Left colon (tissue), 2 donors: ENCODE measurements around the gene TFF2. TPM values are rescaled to one million over a fixed set of nuclear protein-coding genes. Genes with fewer than 3 reads are reported as not detected.

Source experiments
- ATAC-seq: fragments of 200-7000 bp; cut with Tn5 transposase; one replicate; pipeline ENCODE4 v1.9.1; 2020; ENCODE audit warnings: mild to moderate bottlenecking, moderate library complexity
- DNase-seq, 2 donors: peaks; one replicate each; pipeline ENCODE4 v3.0.0-alpha.2; 2020
- intact Hi-C, 2 donors: fragments of 100-400 bp; cut with DNase I in 1 of 2; cut with micrococcal nuclease in 1 of 2; formaldehyde crosslinking; loops; one replicate each; pipeline versions ENCODE4 v1.11.2 to v1.14.0; 2022; cut with DNase I, micrococcal nuclease
- total RNA-seq, 2 donors: library from RNA; stranded (reverse); fragmentation: NEBNext Ultra II Directional; extraction: Animal tissue kit (Norgen Biotek cat#: 25700); gene quantifications; one replicate each; pipeline ENCODE4 v1.2.1, GENCODE V29; 2021
- donor health status: DM: no; HTN: no; CAD: no.
- donor health status: DM: yes; HTN: yes; CAD: no.

The TFF2 gene
- total RNA-seq, 2 donors from 2014 or later, result 0.87 to 0.98 TPM

DNA sequence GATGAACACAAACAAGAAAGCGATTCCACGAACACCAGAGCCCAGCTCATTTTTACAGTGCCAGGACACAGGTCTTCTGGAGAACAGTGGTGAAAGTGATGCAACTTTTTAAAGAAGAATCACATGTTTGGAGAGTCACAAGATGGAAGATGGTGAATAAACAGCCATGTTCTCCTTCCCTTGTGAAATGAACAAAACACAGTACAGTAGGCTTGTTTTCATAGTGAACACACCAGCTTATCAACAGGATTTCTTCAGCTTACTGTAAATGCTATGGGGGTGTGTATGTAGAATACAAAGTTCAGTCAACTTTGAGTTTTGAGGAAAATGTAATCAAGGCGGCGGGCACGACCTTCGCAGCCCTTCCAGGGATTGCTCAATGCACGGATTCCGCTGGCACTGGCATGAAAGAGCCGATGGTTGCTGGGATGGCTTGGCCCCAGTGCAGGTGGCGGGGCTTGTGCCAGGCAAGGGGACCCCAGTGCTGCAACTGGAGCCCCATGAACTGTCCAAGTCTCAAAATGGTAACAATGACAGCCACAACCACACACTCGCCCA lies 35.3 kb upstream of the TFF2 start:
- ATAC-seq (peak; percentile 23), DNase-seq (peak in 1 of 2 donors; percentile 35)
- intact Hi-C loops, result no loop called here

DNA sequence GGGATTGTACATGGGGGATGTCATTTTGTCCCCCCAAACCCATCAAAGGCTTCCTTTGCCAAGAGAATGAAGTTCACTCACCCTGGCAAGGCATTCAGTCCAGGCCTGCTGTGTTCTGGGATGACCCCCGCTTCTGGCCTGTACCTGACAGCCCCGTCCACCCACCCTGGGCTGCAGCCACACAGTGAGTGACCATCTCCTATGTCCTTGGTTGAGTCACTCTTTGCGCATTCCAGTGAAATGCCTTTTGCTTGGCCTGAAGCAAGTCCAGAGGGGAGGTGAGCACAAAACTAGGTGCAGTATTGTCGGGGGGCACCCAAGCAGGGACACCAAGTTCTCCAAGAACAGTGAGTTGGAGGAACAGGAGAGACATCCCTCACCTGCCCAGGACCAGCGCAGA lies 34.8 kb upstream of the TFF2 start:
- DNase-seq (peak in 1 of 2 donors; percentile 23), ATAC-seq (no peak)
- intact Hi-C loops, result no loop called here

DNA sequence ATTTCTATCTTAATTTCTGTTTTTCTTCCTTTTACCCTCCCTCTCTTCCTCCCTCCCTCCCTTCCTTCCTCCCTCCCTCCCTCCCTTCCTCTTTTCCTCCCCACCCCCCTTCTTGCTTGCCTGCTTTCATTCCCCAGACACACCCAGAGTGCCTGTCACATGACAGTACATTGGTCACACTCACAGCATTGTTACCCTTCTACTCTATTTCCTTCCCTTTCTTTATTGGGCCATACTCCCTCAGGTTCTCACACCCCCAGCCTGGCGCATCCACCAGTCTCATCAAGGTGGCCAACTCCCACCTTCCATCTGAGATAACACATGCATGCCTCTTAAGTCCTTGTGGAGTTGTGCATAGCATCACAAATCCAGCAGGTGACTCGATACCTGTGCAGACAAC lies 34.2 kb upstream of the TFF2 start:
- DNase-seq (peak; percentile 56 to 74), ATAC-seq (peak; percentile 76)
- intact Hi-C loops, result no loop called here

GRCh38 chr21:42384156-42384945 lies 33.6 kb upstream of the TFF2 start:
- intact Hi-C loops, result no loop called here
- ATAC-seq, result peak; percentile 35
- DNase-seq, result peak in 1 of 2 donors; percentile 34

DNA sequence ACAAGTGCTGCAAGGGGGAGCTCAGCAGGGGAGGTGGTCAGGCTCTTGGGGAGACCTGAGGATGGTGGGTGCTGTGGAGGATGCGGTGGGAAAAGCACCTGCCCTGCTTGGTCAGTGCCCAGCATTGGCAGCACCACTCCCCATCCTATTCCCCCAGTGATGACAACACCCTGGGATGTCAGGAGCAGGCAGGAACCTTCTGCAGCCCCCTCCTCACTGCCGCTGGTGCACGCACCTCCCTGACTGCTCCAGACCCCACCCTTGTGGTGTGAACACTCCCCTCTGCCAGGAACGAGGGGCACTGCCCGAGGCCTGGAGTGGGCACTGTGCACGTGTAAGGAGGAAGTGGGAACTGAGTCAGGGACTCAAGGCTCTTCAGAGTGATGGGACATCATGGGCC lies 32.5 kb upstream of the TFF2 start:
- DNase-seq, result no peak
- intact Hi-C loops, result no loop called here
- ATAC-seq, result no peak

DNA sequence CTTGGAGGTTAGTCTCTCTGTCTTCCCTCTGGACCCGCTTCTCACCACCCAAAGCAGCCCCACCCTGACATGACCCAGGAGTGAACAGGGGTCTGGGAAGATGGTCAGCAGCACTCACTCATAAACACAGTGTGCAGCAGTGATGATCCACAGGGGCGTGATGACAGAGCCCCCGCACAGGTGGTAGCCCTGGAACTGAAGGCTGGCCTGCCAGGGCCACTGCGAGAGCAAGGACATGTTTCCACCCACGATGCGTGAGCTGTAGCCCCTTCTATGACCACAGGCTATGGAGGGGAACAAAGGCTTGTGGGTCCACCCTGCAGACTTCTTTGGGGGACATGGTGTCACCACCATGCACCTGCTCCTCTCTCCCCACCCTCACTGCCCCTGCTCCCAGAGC lies 32.1 kb upstream of the TFF2 start:
- no peak for DNase-seq
- ATAC-seq, result no peak
- intact Hi-C loops, result no loop called here

- DNase-seq (peak; percentile 72 to 79), ATAC-seq (peak; percentile 72)
- intact Hi-C loops, result no loop called here
Measured at GRCh38 chr21:42381347-42381984, 30.7 kb upstream of the TFF2 start.

DNA sequence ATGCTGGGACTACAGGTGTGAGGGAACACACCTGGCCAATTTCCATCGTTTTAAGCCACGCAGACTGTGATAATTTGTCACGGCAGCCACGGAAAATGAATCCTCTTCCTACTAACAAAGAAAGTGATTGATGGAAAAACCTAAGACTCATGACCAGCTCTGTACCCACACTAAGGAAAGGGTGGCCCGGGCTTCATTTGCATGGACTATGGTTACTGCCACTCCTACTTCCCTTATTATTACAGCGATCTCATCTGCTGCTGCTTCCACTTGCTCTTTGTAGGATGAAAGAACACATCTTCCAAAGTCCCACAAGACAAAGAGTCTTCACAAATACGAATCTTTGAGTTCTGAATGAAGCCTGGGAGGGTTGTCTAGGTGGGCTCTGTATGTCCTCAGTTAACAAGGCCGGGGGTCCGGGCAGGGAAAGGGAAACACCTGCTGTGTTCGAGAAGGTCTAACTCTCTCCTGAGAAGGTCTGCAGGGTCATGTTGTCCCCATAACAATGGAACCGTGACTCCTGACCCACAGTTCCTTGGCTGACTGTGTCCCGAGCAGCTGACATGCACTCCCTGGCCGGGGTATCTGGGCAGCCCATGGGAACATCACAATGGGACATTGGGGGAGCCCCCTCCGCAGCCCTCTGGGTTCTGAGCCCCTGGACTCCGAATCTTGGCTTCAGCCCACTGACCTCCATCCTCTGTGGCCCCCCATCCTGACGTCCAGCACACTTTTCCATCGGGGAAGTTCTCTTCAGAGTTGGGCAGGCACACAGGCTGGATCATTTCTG lies 28.8 kb upstream of the TFF2 start:
- peak in 1 of 2 donors; percentile 22 for DNase-seq
- ATAC-seq, result no peak
- intact Hi-C loops, result no loop called here

- DNase-seq, result no peak
- intact Hi-C loops, result no loop called here
Measured at GRCh38 chr21:42378418-42378817, 27.6 kb upstream of the TFF2 start.

DNA sequence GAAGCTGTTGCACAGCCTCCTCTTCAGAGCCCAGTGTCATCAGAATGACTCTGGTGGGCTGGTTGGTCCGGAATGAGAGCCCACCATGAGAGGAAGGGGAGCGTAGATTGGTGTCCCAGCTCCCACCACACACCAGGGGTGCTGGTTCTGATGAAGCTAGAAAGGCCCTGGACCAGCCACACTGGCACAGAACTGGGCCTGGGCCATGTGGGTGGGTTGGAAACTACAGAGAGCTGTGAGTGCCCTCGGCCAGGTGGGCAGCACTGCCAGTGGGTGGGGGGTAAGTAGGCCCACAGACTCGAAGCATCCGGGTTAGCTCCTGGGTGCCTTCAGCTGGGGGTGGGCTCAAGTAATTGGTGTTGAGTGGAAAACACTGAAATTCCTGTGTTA lies 27.2 kb upstream of the TFF2 start:
- intact Hi-C loops, result no loop called here
- DNase-seq (peak in 1 of 2 donors; percentile 16), ATAC-seq (no peak)

More at GRCh38 chr21:42378418-42378817, 27.6 kb upstream of the TFF2 start:
- ATAC-seq, result no peak

DNA sequence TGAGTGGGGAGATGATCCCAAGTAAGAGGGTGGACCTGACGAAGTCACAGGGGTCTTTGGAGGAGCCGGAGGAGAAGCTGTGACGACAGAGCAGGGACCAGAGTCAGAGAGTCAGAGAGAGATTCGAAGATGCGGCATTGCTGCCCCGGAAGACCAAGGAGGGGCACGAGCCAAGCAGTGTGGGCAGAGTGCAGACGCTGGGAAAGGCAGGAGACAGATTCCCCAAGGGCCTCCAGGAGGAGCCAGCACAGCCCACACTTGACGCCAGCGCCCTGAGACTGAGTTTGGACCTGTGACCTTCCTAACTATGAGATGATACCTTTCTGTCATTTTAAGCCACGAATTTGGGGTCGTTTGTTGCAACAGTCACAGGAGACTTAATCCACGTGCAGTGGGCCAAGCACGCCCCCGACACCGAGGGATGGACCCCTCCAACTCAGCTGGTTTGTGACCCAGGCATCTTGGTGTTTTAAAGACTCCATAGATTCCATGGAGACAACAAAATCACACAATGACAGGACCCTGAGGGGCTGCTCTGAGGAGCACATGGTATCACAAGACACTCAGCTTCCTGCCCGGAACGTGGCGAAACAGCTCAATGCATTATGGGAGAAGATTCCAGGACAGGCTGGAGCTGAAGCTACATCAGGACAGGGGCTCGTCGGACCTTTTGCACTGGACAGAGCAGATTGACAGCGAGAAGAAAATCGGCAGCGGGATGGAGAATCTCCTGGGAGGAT lies 26.6 kb upstream of the TFF2 start:
- ATAC-seq, result no peak
- DNase-seq, result peak in 1 of 2 donors; percentile 23
- intact Hi-C loops, result no loop called here

- DNase-seq (peak in 1 of 2 donors; percentile 62), ATAC-seq (peak; percentile 60)
- intact Hi-C loops, result no loop called here
Measured at GRCh38 chr21:42376338-42376982, 25.7 kb upstream of the TFF2 start.

DNA sequence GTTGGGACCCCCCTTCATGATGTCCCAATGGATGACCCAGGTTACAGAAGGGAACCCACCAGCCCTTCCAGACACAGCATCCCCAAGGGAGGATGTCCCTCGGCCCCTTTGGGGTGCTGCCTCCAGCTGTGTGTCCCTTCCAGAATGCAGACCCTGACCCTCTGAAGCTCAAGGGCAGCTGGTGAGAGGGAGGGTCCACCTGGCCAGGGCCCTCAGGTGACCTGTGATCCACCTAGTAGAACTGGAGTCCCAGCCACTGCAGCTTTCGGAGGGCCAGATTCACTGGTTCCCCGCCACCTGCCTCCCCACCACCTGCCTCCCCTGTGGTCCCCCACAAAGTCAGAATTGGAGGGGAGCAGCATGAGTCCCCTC lies 25.2 kb upstream of the TFF2 start:
- DNase-seq, result peak; percentile 14 to 22
- ATAC-seq, result no peak
- intact Hi-C loops, result no loop called here

DNA sequence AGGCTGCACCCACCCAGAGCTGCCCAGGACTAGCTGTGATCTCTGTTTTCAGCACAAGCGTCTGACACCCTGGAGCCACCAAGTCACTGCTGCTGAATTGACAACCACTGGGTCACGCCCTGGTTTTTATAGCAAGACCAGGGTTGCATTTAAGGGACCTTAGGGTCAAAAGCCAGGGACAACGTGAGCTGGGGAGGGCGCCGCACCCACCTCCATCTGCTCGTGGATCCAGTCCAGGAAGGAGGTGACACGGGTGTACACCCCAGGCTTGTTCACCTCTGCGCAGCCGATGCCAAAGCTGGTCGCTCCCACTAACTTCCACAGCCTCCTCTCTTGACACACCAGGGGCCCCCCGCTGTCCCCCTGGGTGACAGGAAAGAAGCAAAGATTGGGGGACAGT lies 24.7 kb upstream of the TFF2 start:
- intact Hi-C loops, result no loop called here
- DNase-seq (peak; percentile 70 to 75), ATAC-seq (peak; percentile 83)

- intact Hi-C loops, result no loop called here
- DNase-seq, result no peak
- ATAC-seq, result no peak
Measured at GRCh38 chr21:42374864-42375499, 24.2 kb upstream of the TFF2 start.

GRCh38 chr21:42374457-42374856 lies 23.7 kb upstream of the TFF2 start:
- DNase-seq (no peak), ATAC-seq (no peak)
- intact Hi-C loops, result no loop called here

- ATAC-seq (no peak), DNase-seq (no peak)
- intact Hi-C loops, result no loop called here
Measured at GRCh38 chr21:42373908-42374455, 23.2 kb upstream of the TFF2 start.
